Activated CD8-positive, alpha-beta T cell treated with anti-CD3 and anti-CD28 coated beads, Interleukin-2, amount 10 ng/mL, durations not matched to agents 7 days and 5 days (primary cell): ENCODE measurements around the gene TMSB4X. TPM values are rescaled to one million over a fixed set of nuclear protein-coding genes. Genes with fewer than 3 reads are reported as not detected.

Experiments
- ATAC-seq: fragments of 150-1000 bp; cut with Tn5 transposase; one replicate; pipeline ENCODE4 v1.10.0; 2021; ENCODE audit warnings: moderate library complexity
- CTCF ChIA-PET: fragments of 350-600 bp; sonication (Branson Sonifier 250); formaldehyde crosslinking; loops from one replicate; lab custom pipeline; 2021; ENCODE audit warnings: antibody characterized with exemption; lab: Charles Lee
- POLR2A ChIA-PET: fragments of 350-600 bp; sonication (Branson Sonifier 250); formaldehyde crosslinking; loops from one replicate; lab custom pipeline; 2021; ENCODE audit warnings: antibody characterized with exemption; lab: Charles Lee
- DNase-seq: peaks from one replicate; pipeline ENCODE4 v3.0.0-alpha.2; 2020
- H3K27ac Mint-ChIP-seq: one replicate; pipeline ENCODE4 v1.8.0; 2021; ENCODE audit warnings: mild to moderate bottlenecking, mixed read lengths
- H3K27me3 Mint-ChIP-seq: one replicate; pipeline ENCODE4 v1.8.0; 2021; ENCODE audit warnings: low read depth, mixed read lengths
- H3K36me3 Mint-ChIP-seq: one replicate; pipeline ENCODE4 v1.8.0; 2021; ENCODE audit warnings: low read depth, mixed read lengths
- H3K4me1 Mint-ChIP-seq: one replicate; pipeline ENCODE4 v1.8.0; 2021; ENCODE audit warnings: low read depth, mixed read lengths
- H3K4me3 Mint-ChIP-seq: one replicate; pipeline ENCODE4 v1.8.0; 2021; ENCODE audit warnings: mild to moderate bottlenecking, mixed read lengths
- H3K9me3 Mint-ChIP-seq: one replicate; pipeline ENCODE4 v1.8.0; 2022; ENCODE audit warnings: mixed read lengths; ENCODE audit not compliant: insufficient read depth
- total RNA-seq, 2 experiments: library from RNA; stranded (reverse); gene quantifications; one replicate each; pipeline ENCODE4 v1.2.3, GENCODE V29; 2021

TMSB4X gene
- total RNA-seq, 2 experiments from 2014 or later: 8,800 to 8,961 TPM

DNA sequence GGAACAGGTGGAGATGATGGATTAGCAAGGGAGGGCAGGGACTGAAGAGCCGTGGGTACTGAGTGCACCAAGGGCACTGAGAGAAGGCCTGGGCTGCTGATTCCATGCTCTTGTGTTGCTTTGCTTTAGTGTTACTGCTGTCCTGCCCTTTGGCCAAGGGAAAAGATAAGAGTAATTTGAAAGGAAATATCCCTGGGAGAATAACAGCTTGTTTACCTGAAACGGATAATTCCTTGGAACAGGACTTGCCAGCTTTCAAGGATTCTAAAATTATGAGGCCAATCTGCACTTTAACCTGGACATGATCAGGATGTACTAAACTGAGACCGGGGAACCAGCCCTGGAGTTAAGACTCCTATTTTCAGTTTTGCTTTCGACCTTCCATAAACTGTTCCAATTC lies 49.1 kb downstream of the TMSB4X start:
- DNase-seq (no peak), ATAC-seq (no peak)
- Mint-ChIP-seq H3K27ac (no peak overlapping the region), H3K4me3 (no peak overlapping the region), H3K4me1 (peaks cover 57% of the 10 kb centered on the region), H3K36me3 (peaks cover 10% of the 10 kb centered on the region), H3K27me3 (no peaks in the 10 kb centered on the region), H3K9me3 (no peaks in the 10 kb centered on the region)
- ChIA-PET CTCF (interaction anchor here (1.7 kb wide), 1 partner anchor 10 kb away, joined by 5 read pairs; no protein-coding TSS in a partner anchor), POLR2A (interaction anchor here (0.8 kb wide), 1 partner anchor 73 kb away, joined by 3 read pairs; no protein-coding TSS in a partner anchor)

DNA sequence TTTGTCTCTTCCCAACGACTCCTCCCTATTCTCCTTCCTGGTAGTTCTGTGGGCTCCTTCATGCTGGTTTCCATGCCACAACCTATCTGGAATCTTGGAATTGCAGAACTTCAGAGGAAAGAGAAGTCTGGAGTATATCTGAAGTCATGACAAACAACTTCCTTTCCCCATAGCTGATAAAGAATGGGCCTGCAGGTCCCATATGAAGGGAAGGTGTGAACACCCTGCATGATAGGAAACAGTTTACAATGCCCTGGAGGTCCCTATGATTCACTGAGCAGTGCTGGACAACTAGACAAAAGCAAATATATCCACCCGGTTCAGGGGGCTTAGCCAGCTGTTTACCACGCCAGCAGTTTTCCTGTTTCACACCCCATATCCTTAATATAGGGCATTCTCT lies 50.1 kb downstream of the TMSB4X start:
- Mint-ChIP-seq H3K4me3 (no peak overlapping the region), H3K9me3 (no peaks in the 10 kb centered on the region), H3K27me3 (no peaks in the 10 kb centered on the region), H3K36me3 (peaks cover 10% of the 10 kb centered on the region), H3K4me1 (peaks cover 67% of the 10 kb centered on the region), H3K27ac (no peak overlapping the region)
- CTCF ChIA-PET: no interaction called here
- DNase-seq (no peak), ATAC-seq (no peak)
- POLR2A ChIA-PET: interaction anchor here (0.8 to 1.2 kb wide), 2 partner anchors 46 to 74 kb away, joined by 3 read pairs; no protein-coding TSS in a partner anchor

Other genes with a start within 250 kb of the TMSB4X start
- gene PRPS2, start 183.7 kb upstream of the TMSB4X start, total RNA-seq: 10 to 100 TPM; 84.5 to 94.3 TPM
- under 1 TPM in 1 of 2 experiments, not detected in 1; 0.05 TPM for gene TLR7, start 108.0 kb upstream of the TMSB4X start, total RNA-seq
- gene TLR8, start 68.5 kb upstream of the TMSB4X start, total RNA-seq: not detected
- not detected for gene FAM9C, start 69.5 kb downstream of the TMSB4X start, total RNA-seq